ENCODE measurements around the gene CHD6. TPM values are rescaled to one million over a fixed set of nuclear protein-coding genes. Genes with fewer than 3 reads are reported as not detected.

The CHD6 gene
- total and polyA plus RNA-seq, 7 donors = 2.4 to 40.2 (median 29.9) TPM

DNA sequence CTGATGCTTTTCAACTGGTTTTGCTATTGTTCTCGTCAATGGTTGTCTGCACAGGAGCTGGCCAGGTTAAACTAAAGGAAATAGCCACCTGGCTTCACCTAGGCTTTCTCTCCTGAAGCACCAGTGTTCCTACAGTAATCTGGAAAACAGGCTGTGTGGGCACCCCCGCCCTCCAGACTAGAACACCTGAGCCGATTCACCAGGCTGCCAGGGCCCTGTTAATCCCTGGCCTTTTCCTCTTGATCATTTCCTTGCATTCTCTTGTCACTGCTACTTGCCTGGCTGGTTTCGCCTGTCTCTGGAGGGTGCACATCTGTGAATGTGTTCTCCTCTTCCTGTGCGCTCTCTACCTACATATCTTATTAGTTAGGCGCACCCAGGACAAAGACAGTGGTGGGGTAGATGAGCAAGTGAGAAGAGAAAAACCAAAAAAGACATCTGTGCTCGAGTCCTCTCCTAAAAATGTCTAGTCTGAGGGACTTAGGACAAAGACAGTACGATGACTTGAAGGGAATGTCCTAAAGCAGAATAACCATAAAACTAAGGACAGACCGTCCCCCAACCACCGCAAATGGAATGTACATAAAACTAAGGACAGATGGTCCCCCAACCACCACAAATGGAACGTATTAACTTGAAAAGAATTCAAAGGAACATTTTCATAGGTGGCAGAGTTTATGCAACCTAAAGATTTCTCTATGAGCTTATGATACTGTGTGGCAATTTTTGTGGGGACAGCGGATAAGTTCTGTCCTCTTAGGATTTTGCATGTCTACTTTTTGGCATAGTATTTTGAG, 205.7 kb downstream of the CHD6 start:
- intact Hi-C loops (cut with DNase I) = loop anchor here (2.0 to 10.0 kb wide), 2 partner anchors 70 to 238 kb away; no protein-coding TSS in a partner anchor
- TF ChIP-seq POLR2A (IDR thresholded peaks at IDR 0.05) = no peak
- DNase-seq = no peak
- Histone ChIP-seq H3K36me3 (peaks cover 18 to 100% (median 55%) of the 10 kb centered on the region in 4 donors), H3K27me3 (no peaks in the 10 kb centered on the region), H3K4me3 (no peak overlapping the region), H3K4me1 (peaks cover 0 to 7% (median 0%) of the 10 kb centered on the region in 4 donors), H3K9me3 (no peaks in the 10 kb centered on the region), H3K27ac (no peak overlapping the region)
- 93 to 95% methylated on average over 12 of the region's 12 CpGs for WGBS, 2 donors

DNA sequence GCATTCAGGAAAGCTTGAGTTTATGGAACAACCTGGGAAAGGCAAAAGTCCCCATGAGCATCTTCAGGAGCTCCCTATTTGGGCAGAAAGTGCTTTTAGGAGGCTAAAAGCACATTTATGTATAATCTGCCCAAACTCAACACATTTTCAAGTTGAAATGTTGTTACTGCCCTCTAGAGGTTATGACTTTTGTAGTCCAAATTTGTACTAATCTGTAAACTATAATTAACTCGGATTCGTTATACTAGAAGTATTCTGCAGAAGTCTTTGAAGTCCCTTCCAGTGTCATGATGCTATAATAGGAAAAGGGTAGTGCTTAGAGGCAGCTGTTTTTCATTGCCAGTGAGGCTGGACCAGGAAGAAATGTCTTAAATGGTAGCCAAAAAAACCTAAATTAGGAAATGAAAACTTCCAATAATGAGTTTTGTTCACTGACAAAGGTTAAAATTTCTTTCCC, 206.8 kb downstream of the CHD6 start:
- Histone ChIP-seq H3K9me3 (no peaks in the 10 kb centered on the region), H3K27ac (peak overlapping the region in 3 of 4 donors; percentile 11 to 46 (median 30)), H3K4me3 (no peak overlapping the region), H3K27me3 (no peaks in the 10 kb centered on the region), H3K36me3 (peaks cover 17 to 100% (median 54%) of the 10 kb centered on the region in 4 donors), H3K4me1 (peaks cover 0 to 7% (median 0%) of the 10 kb centered on the region in 4 donors)
- no peak for DNase-seq
- intact Hi-C loops (cut with DNase I) = loop anchor here (10.0 kb wide), 1 partner anchor 237 kb away; no protein-coding TSS in a partner anchor
- 37 to 43% methylated on average over 2 of the region's 2 CpGs for WGBS, 2 donors
- TF ChIP-seq POLR2AphosphoS5 (IDR thresholded peaks at IDR 0.05) = no peak
- TF ChIP-seq, protein P1, sequence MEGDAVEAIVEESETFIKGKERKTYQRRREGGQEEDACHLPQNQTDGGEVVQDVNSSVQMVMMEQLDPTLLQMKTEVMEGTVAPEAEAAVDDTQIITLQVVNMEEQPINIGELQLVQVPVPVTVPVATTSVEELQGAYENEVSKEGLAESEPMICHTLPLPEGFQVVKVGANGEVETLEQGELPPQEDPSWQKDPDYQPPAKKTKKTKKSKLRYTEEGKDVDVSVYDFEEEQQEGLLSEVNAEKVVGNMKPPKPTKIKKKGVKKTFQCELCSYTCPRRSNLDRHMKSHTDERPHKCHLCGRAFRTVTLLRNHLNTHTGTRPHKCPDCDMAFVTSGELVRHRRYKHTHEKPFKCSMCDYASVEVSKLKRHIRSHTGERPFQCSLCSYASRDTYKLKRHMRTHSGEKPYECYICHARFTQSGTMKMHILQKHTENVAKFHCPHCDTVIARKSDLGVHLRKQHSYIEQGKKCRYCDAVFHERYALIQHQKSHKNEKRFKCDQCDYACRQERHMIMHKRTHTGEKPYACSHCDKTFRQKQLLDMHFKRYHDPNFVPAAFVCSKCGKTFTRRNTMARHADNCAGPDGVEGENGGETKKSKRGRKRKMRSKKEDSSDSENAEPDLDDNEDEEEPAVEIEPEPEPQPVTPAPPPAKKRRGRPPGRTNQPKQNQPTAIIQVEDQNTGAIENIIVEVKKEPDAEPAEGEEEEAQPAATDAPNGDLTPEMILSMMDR (IDR thresholded peaks at IDR 0.05) = peak in 1 of 4 experiments; percentile 25

DNA sequence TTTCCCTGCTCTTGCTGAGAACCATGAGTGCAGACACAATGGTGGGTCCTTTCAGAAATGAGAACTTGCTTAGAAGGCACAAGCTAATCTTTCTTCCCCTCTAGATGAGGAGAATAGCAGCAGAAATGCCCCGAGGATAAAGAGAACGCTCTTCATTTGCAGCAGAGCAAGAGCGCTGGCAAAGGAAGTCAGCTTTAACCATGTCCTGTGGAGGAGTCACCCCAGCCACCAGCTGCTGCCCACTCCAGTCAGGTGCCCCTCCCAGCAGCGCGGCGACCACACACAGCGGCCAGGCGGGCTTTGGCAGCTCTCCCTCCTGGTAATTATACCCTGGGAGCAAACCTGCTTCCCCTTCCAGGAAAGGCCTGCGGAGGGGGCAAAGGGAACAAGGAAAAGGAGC, 209.2 kb downstream of the CHD6 start:
- H3K27ac ChIP-seq = peak overlapping the region in 1 of 4 donors; percentile 3
- no peak overlapping the region for H3K4me3 ChIP-seq
- H3K36me3 ChIP-seq = peaks cover 18 to 100% (median 50%) of the 10 kb centered on the region in 4 donors
- intact Hi-C loops (cut with DNase I) = no loop called here
- TF ChIP-seq POLR2AphosphoS5 (IDR thresholded peaks at IDR 0.05) (no peak), EP300 (IDR thresholded peaks at IDR 0.05) (no peak), POLR2A (IDR thresholded peaks at IDR 0.05) (no peak)
- TF ChIP-seq, protein P1 (IDR thresholded peaks at IDR 0.05) = no peak
- H3K4me1 ChIP-seq = peaks cover 0 to 7% (median 0%) of the 10 kb centered on the region in 4 donors
- H3K27me3 ChIP-seq = no peaks in the 10 kb centered on the region
- no peak for DNase-seq
- no peaks in the 10 kb centered on the region for H3K9me3 ChIP-seq
- WGBS, 2 donors = 54 to 78% methylated on average over 9 of the region's 9 CpGs

DNA sequence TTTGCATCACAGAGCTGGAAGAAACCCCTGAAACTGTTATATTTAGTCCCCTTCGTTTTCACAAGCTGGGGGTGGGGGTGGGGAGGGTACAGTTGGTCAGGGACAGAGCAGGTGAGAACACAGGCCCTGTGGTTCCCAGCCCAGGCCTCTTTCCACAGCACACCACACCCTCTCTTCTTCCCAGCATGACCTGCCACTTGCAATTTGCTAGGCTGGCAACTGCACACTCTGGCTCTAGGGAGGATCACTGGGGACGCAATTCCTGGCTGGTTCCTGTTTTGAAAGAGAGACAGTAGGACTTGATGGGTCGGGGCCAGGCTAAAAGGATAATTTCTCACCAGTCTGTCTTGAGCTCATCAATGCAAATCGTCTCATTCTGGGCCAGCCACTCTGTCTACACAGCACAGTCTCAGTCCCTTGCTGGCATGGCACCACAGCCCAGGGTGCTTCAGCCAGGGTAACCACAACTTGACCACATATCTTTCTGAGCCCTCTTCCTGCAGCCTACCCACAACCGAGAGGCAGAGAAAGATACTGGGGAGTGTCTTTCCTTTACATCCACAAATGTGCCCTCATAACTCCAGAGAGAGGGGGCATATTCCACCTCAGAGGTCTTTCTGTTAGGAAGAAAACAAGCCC, 209.9 kb downstream of the CHD6 start:
- peaks cover 18 to 100% (median 46%) of the 10 kb centered on the region in 4 donors for H3K36me3 ChIP-seq
- no peak for DNase-seq

DNA sequence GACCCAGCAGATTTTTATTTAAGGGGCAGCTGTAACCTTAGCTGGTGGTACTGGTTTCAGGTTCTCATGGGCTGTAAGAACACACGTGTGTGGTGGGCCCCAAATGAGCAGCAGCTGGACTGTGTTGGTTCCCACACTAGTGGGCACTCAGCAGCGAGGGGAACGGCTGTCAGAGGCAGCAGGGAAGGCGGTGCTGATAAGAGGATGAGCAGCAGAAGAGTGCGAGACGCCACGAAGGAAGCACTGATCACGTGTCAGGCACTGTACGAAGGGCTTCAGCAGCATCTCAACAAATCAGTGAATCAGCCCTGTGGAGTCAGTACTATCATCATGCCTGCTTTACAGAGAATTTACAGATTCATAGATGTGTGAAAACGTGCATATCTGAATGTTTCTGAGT, 210.6 kb downstream of the CHD6 start:
- Histone ChIP-seq H3K36me3 (peaks cover 18 to 97% (median 42%) of the 10 kb centered on the region in 4 donors), H3K27me3 (no peaks in the 10 kb centered on the region), H3K9me3 (no peaks in the 10 kb centered on the region), H3K4me1 (peaks cover 0 to 7% (median 0%) of the 10 kb centered on the region in 4 donors), H3K4me3 (no peak overlapping the region), H3K27ac (no peak overlapping the region)
- intact Hi-C loops (cut with DNase I) = no loop called here
- TF ChIP-seq POLR2A (IDR thresholded peaks at IDR 0.05) (no peak), POLR2AphosphoS5 (IDR thresholded peaks at IDR 0.05) (no peak), EP300 (IDR thresholded peaks at IDR 0.05) (no peak)
- TF ChIP-seq, protein P1 (IDR thresholded peaks at IDR 0.05) = no peak
- 87 to 91% methylated on average over 10 of the region's 10 CpGs for WGBS, 2 donors
- no peak for DNase-seq

More for the DNA sequence above, 209.9 kb downstream of the CHD6 start:
- WGBS, 2 donors = 58 to 80% methylated on average over 5 of the region's 5 CpGs
- Histone ChIP-seq H3K27ac (peak overlapping the region in 1 of 4 donors; percentile 3), H3K4me1 (peaks cover 0 to 7% (median 0%) of the 10 kb centered on the region in 4 donors), H3K9me3 (no peaks in the 10 kb centered on the region), H3K4me3 (no peak overlapping the region), H3K27me3 (no peaks in the 10 kb centered on the region)
- intact Hi-C loops (cut with DNase I) = no loop called here
- TF ChIP-seq, protein P1 (IDR thresholded peaks at IDR 0.05) = no peak

Measured in sigmoid colon (tissue), 7 donors.